HepG2 (cell line): ENCODE measurements around the gene ANO2.

Experiments
- CTCF ChIP-seq: sonication (generic); formaldehyde crosslinking; IDR thresholded peaks from 2 replicates; pipeline ENCODE4 v1.5.0; 2020; ENCODE audit warnings: mild to moderate bottlenecking, missing genetic modification reagents, moderate library complexity
- HOXA9 ChIP-seq: sonication (generic); formaldehyde crosslinking; IDR thresholded peaks from 2 replicates; pipeline ENCODE4 v1.8.1; 2022; ENCODE audit warnings: missing genetic modification reagents, mild to moderate bottlenecking, moderate library complexity, borderline replicate concordance

GRCh38 chr12:5514016-5514415 is 431.0 kb downstream of the ANO2 start:
- TF ChIP-seq HOXA9 (CRISPR knock-in tag) (no peak), CTCF (CRISPR knock-in tag) (no peak)
